ENCODE measurements around the gene F2.

- TF ChIP-seq CTCF (IDR thresholded peaks at IDR 0.05) (no peak), POLR2AphosphoS5 (IDR thresholded peaks at IDR 0.05) (no peak), EP300 (IDR thresholded peaks at IDR 0.05) (no peak), POLR2A (IDR thresholded peaks at IDR 0.05; ENCODE audit: low read depth) (no peak)
These were observed 23.4 kb upstream of the F2 start for GRCh38 chr11:46695345-46696211.
